GM13976 (cell line): ENCODE measurements around the gene EHD1.

ENCODE experiments used
- DNase-seq: peaks from one replicate; pipeline ENCODE4 v3.0.0; 2012; ENCODE audit warnings: low spot score
- in situ Hi-C: fragments of 300-500 bp; cut with MboI; formaldehyde crosslinking; loops from one replicate; pipeline ENCODE4 v1.12.0; 2022; ENCODE audit warnings: low sequenced_read_pairs, mixed read lengths, inconsistent platforms; ENCODE audit not compliant: unreplicated experiment
- TF ChIP-seq, protein P1 (sequence below): IDR thresholded peaks from 2 replicates; pipeline ENCODE4 v1.5.1; 2012; ENCODE audit warnings: borderline replicate concordance, mild to moderate bottlenecking; ENCODE audit not compliant: insufficient read depth; ENCODE audit errors: extremely low read depth, missing control alignments, control extremely low read depth

Gene EHD1

DNA sequence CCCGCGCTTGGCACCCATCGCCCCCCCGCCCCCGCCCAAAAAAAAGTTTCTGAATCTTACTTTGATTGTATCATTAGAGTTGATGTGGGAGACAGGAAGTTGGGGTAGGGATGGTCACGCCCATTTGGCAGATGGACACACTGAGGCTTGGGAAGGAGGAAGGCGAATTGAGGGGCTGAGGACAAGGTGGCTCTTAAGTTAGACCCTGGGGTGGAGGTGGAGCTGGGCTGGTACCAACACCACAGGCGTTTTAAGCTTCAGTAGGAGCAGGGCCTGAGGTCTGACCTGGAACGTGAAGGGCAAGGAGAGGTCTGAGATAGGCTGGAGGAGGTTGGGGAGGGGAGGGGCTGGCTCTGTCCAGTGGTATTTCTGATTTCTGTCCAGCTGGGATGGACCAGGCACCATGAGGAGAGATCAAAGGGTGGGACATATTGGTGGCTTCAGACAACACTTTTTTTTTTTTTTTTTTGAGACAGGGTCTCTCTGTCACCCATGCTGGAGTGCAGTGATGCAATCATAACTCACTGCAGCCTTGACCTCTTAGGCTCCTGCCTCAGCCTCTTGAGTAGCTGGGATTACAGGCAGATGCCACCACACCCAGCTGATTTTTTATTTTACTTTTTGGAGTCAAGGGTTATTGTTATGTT, 33.2 kb downstream of the EHD1 start:
- no peak for DNase-seq
- TF ChIP-seq, protein P1, sequence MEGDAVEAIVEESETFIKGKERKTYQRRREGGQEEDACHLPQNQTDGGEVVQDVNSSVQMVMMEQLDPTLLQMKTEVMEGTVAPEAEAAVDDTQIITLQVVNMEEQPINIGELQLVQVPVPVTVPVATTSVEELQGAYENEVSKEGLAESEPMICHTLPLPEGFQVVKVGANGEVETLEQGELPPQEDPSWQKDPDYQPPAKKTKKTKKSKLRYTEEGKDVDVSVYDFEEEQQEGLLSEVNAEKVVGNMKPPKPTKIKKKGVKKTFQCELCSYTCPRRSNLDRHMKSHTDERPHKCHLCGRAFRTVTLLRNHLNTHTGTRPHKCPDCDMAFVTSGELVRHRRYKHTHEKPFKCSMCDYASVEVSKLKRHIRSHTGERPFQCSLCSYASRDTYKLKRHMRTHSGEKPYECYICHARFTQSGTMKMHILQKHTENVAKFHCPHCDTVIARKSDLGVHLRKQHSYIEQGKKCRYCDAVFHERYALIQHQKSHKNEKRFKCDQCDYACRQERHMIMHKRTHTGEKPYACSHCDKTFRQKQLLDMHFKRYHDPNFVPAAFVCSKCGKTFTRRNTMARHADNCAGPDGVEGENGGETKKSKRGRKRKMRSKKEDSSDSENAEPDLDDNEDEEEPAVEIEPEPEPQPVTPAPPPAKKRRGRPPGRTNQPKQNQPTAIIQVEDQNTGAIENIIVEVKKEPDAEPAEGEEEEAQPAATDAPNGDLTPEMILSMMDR: no peak
- in situ Hi-C loops: loop anchor here (5.0 kb wide), 1 partner anchor 47 kb away; no protein-coding TSS in a partner anchor

DNA sequence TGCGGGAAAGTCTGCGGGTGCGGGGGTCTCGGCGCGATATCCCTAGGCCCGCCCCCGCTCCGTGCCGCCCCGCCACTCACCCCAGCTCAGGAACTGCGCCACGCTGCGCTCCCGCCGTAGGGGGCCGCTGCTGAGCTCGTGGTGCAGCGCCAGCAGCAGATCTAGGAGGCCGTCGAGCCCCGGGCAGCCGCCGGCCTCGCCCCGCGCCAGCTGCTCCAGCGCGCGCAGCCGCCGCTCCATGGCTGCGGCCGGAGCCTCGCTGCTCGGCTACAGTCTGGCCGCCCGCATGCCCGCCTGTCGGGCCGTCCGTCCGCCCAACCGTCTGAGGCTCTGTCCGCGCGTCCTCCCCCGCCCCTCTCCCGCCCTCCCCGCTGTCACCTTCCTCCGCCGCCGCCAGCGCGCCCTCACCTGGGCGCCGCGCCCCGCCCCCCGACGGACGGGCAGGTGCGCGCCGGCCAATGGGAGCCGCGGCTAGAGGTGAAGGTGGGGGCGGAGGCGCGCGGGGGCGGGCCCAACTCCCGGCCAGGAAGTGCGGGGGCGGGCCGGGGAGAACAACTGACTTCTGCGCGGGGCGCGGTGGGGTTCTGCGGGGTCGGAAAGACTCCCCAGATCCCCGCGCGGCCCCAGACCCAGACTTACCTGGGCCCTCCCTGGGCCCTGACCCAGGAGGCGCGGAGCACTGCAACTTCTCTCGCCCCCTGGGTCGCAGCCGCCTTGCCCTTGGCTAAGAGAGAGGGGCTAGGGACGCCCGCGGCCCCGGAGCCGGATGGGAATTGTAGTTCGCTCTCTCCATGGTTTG, 33.9 kb downstream of the EHD1 start, which contains the start of gene CDC42BPG:
CDC42BPG (minus strand) TSS at position 324 of the 799 bp plus-strand sequence; CDS start at position 240, 84 bp downstream.
- in situ Hi-C loops: loop anchor here (5.0 kb wide), 1 partner anchor 48 kb away; no protein-coding TSS in a partner anchor
- TF ChIP-seq, protein P1: peak; percentile 84
- peak; percentile 88 for DNase-seq

DNA sequence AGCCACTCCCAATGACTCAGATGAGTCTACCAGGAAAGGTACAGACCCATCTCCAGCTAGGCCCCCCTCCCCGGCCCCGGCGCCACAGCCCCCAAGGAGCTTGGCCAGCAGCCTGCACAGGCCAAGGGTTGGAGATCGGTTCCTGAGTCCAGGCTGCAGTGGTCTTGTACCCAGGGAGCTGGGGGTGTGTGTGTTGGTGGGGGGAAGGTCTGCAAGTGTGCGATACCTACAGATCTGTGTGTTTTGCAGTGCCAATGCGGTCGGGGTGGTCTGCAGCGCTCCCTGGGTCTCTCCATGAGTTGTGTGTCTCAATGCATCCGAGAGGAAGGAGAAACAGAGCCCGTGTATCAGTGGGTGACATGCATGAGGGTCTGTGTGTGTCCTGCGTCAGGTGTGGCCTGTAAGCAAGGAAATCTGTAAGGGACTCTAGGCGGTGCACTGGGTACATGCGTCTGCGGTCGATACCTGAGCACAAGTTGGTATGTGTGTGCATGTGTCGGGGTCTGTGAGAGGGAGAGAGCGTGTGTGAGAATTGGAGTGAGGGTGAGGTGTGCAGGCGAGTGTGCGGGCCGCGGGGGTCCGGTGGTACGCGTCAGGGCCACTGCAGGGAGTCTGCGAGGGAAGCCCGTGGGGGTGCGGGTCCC, 34.6 kb downstream of the EHD1 start:
- TF ChIP-seq, protein P1: no peak
- in situ Hi-C loops: no loop called here
- DNase-seq: no peak

DNA sequence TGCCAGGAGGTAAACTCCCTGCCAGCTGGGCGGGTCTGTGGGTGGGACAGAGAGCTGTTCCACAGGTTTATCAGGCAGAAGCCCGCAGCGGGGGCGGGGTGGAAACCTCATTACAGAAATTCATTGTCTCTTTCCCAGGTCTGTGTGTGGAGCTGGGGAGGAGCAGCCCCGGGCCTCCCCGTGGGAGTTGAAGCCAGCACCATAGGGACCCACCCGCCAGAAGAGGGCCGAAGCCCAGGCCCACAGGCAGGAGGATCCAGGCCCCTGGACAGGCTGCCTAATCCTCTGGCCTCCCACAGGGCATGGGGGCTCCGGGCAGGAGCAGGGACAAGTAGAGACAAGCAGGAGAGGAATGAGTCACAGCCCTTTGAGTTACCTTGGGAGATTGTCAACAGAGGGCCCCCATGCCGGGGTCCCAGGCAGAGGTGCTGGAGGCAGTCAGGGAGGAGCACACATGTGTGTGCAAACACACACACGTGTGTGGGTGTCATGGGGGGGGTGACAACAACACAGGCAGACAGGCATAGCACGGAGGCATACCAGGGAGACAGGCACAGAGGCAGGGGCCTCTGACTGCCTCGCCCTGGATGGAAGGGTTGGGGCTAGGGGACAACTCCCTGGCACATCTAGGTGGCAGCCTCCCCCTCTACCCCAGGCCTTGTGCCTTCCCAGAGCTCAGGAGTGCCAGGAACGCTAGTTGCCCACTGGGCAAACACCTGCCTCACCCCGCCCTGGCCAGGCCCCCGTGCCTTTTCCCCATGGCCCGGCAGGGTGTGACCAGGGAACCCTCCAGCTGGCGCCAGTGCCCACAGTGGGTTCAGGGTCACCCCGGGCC, 35.4 kb downstream of the EHD1 start:
- TF ChIP-seq, protein P1: no peak
- DNase-seq: no peak
- in situ Hi-C loops: no loop called here

GRCh38 chr11:64842366-64842759, 36.1 kb downstream of the EHD1 start:
- in situ Hi-C loops: no loop called here
- DNase-seq: no peak

More at GRCh38 chr11:64842366-64842759, 36.1 kb downstream of the EHD1 start:
- TF ChIP-seq, protein P1: no peak
